HG03045 (cell line): ENCODE data around the gene FDPS.
"Not testable (repeated sequence)": the region's sequence is repeated elsewhere in the genome, so short reads cannot be mapped to it uniquely, and the experiment has no call there.

Source experiments
- ATAC-seq: cut with Tn5 transposase; IDR thresholded peaks from one replicate; pipeline ENCODE4 v1.9.1; 2021; ENCODE audit warnings: mild to moderate bottlenecking, moderate library complexity; ENCODE audit not compliant: unreplicated experiment

Gene FDPS

DNA sequence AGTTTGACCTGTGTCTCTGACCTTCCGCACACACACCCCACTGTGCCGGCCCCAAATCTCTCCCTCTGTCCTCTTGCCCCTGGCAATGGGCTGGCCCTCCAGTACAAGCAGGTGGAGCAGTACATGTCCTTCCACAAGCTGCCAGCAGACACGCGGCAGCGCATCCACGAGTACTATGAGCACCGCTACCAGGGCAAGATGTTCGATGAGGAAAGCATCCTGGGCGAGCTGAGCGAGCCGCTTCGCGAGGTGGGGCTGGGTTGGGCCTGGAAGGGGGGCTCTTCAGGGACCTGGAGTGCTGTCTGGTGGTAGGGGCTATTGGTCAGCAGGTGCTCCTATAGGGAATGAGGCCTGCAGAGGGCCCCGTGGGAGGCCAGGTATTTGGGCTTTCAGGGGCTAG, 23.6 kb upstream of the FDPS start:
- ATAC-seq = no peak

DNA sequence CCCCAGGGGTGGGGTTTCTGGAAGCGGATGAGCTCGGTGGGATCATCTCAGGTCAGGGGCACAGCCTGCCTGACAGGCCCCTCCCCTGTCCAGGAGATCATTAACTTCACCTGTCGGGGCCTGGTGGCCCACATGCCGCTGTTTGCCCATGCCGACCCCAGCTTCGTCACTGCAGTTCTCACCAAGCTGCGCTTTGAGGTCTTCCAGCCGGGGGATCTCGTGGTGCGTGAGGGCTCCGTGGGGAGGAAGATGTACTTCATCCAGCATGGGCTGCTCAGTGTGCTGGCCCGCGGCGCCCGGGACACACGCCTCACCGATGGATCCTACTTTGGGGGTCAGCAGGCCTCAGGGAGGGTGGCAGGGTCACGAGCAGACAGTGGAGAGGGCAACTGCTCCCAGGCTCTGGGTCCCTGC, 23.0 kb upstream of the FDPS start:
- ATAC-seq = no peak

DNA sequence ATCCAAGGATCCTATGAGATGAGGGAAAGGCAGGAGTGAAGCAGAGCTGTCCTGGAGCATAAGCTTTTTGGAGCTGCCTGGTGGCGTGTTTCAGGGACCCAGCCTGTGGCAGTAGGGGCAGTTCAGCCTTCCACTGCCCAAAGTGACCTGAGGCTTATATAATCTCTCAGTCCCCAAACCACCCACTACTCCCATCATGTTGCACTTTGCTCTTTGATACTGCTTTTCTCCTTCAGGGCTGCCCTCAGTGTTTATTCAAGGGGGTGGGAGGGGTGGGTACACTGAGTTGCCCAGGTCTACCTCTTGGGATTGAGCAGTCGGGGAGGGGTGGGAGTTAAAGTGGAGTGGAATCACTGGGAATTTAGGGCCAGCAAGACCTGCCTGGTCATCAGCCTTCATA, 22.1 kb upstream of the FDPS start:
- ATAC-seq = no peak

DNA sequence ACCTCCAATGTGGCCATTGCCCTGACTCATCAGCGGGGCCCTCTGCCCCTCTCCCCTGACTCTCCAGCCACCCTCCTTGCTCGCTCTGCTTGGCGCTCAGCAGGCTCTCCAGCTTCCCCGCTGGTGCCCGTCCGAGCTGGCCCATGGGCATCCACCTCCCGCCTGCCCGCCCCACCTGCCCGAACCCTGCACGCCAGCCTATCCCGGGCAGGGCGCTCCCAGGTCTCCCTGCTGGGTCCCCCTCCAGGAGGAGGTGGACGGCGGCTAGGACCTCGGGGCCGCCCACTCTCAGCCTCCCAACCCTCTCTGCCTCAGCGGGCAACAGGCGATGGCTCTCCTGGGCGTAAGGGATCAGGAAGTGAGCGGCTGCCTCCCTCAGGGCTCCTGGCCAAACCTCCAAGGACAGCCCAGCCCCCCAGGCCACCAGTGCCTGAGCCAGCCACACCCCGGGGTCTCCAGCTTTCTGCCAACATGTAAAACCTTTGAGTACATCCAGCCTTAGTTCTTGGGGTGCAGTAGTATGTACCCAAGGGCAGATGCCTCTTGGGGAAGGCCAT, 20.6 kb upstream of the FDPS start:
- ATAC-seq = no peak

DNA sequence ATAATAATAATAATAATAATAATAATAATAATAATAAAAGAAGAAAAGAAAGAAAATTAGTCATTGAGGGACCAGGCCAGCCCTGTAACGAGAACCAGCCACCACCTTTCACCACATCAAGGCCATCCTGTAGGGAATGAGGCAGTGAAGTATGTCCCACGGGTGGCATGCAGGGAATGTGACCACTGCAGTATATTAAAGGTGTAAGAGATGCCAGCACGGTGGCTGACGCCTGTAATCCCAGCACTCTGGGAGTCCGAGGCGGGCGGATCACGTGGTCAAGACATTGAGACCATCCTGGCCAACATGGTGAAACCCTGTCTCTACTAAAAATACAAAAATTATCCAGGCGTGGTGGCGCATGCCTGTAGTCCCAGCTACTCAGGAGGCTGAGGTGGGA, 17.7 kb upstream of the FDPS start:
- ATAC-seq = not testable (repeated sequence)

DNA sequence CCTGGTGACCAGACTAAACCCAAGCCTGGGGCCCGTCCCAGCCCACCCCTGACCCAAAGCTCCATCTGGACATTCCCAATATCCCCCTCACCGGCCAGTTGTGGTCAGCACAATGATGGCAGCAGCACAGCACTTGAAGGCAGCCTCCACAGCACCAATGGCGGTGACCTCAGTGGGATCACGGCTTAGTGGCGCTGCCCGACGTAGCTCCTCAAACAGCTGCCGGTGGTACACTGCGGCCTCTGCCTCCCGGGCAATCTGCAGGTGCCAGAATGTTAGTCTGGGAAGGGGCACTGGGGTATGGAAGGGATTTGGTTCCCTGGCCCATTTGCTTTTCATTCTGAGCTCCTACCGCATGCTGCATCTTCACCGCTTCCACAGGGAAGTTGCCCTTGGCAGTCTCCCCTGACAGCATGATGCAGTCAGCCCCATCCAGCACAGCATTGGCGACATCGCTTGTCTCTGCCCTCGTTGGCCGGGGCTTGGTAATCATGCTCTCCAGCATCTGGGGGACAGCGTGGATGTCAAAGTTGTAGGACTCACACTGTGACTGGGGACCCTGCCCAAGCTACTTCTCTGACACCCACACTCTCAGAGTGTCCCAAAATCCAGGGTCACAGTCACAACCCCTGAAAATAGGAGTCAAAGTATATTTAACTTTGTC, 15.4 kb upstream of the FDPS start:
- ATAC-seq = no peak

DNA sequence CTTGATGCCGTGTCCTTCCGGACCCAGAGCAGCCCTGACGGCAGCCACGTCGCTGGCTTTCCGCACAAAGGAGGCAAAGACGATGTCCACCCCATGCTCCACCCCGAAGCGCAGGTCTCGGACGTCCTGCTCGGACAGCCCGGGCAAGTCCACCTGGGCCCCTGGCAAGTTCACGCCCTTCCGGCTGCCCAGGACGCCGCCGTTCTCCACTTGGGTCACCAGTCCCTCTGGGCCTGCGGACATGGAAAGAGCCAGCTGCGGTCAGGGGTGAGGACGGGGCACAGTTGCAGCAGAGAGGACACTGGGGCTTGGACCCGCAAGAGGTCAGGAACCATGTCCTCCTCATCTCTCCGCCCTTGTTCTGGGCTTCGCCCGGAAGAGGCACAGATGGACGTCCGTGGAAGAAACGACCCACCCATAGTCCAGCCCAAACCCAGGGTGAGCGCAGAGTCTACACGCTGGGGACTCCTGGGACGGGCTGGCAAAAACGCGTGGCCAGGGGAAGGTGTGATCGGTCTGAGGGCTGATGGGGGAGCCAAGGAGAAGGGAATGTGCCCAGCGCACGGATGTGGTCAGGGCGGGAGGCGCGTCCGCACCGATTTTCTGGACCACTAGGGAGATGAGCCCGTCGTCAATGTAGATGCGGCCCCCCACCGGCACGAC, 14.0 kb upstream of the FDPS start:
- ATAC-seq = no peak

DNA sequence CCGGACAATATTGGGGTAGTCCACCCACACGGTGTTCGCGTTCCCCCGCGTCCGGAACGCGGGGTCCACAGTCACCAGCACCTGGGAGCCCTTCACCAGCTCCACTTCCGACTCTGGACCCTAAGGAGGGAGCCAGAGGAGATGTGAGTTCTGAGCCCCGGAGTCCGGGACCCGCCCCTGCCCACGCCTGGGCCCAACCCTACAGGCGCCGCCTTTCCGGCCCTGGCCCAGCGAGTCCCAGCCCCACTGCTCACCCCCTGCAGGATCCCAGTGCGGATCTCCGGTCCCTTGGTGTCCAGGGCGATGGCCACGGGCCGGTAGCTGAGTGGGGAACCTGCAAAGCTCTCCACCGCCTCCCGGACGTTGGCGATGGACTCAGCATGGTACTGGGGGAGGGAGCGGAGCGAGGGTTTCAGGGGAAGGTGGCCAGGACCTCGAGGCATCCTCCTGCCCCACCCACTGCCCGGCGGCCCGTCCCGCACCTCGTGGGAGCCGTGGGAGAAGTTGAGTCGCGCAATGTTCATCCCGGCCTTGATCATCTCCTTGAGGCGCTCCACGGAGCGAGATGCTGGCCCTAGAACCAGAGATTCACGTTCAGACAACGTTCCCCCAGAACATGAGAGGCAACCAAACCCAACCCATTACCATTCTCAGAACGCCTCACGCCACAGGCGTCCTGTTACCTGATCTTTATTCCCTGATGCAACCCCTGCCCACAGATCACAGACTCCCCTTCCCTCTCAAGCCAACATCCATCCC, 13.3 kb upstream of the FDPS start:
- ATAC-seq = no peak

DNA sequence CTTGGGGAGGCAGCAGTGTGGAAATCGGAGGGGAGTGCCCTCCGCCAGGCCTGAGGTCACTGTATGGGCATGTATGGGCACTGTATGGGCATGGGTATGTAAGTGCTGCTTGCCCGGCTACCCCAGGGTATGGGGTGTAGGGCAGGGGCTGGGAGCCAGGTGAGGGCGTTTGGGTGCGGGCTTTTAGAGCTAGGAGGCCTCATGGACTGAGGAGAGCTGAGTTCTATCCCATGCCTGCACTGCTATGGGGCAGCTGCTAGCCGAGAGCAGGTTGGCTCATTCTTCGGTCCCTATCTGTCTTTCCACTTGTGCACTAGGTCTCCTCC, 12.8 kb upstream of the FDPS start:
- ATAC-seq = no peak

DNA sequence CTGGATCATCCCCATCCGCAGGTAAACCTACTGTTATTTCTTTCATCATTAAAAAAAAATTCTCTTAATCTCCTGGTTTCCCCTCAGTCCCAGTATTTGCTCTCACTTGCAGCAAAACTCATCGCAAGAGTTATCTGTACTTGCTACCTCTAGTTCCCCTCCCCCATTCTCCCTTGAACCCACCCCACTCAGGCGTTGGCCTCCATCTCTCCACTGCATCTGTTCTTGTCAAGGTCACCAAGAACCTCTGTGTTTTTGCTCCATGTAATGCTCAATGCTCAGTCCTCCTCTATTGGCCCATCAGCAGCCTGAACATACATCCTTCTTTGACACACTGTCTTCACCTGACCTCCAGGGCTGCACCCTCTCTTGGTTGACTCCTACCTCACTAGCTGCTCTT, 12.0 kb upstream of the FDPS start:
- ATAC-seq = no peak

DNA sequence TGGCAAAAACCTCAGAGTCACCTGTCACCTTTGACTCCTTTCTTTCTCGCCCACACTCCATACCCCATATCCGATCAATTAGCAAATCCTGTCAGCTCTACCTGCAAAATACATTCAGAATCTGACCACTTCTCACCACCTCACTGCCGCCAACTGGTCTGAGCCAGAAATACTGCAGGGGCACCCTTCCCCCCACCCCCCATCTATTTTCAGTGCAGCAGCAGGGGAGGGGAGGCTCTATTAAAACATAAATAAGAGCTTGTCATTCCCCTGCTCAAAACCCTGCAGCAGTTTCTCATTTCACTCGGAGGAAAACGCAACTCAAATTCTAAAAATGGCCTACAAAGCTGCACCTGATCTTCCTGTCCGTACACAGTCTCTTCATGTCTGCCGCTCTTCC, 11.3 kb upstream of the FDPS start:
- ATAC-seq = no peak

DNA sequence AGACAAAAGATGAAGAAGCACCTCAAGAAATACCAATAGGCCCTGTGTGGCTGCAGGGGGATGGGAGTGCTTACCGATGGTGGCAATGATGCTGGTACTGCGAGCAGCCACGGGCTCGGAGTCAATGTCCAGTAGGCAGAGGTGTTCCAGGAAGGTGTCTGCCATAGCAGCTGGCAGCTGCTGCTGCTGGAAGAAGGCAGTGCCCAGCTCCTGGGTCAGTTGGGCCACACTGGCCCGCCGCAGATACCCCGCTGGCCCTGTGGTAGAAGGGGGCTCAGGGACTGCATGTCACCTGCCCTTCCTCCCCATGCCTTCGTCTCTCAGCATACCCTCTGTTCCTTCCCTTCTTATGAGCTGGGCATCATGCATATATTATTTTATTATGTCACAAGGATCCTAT, 8.6 kb upstream of the FDPS start:
- no peak for ATAC-seq

DNA sequence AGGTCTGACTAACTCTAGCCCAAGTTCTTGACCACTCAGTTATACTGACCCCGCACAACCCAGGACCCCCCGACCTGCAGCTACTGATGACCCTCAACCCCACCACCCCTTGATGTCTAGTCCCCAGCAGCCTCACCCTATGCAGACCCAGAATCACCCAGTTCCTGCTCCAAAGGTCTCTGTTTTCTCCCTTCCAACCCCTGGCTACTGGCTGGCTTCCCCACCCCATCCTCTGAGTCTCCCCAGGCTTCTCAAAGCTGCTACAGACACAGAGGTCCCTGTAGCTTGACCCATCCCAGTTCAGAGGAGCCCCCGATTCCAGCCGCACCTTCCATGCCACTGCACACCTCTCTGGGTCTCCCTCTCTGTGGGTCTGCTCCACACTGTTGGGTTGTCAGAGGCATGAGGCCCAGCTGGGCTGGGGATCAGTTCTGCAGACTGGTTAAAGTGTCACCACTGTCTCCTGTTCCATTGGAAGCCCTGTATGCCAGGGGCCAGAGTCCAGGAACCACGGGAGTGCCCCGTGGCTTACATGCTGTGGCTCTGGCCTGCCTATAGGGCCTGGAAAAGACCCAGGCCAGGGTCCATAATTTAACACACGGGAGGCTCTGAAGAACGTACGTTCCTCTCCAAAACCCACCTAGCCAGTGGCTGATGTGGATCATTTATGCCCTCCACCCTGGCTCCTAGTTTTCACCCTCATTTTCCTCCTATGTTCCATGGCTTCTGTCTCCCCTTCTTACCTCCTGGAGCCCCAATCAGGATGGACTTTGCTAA, 7.9 kb upstream of the FDPS start:
- ATAC-seq = no peak

DNA sequence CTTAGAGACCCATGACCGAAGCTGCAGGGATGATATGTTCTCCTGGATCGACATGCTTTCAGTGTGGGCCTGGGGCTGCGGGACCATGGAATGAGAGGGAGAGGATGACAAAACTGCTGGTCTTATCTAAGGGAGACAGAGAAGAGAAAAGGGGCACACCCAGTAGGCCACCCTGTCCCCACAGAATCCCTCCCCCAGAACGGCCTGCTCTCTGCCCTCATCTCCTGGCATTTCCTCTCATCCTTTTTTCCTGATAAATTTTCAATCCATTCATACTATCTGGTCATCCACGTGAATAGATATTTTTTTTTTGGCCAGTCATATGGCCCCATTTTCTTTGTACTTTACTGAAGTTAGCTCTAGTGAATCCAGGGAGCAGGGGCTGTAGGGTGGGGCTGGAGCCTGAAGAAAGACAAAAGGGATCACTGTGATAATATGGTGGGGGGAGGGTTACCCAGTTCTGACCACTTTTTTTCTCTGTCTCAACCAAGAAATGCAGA, 7.3 kb upstream of the FDPS start, which contains the start of gene PKLR:
Gene PKLR (minus strand): TSS at position 97 of the 500 bp plus-strand sequence. CDS start 43 bp downstream, at position 54.
- ATAC-seq = no peak

DNA sequence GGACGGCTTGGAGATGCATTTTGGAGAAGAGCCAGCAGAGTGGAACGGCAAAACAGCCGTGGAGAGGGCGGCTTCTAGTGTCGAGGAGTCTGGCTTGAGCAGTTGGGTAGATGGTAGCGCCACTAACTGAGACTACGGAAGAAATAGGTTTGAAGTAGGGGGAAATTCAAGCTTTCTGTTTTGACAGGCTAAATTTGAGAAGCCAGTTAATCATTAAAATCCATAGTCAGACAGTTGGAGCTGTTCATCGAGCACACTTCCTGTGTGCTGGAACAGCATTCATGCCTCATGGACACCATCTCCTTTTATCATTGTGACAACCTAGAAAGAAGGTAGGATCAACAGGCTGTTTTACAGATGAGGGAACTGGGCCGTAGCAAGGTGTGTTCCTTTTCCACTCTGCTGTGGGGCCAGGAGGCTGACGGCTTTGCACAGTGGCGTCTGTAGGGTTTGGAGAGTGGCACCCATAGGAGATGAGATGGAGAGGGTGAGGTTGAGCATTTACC, 4.1 kb upstream of the FDPS start:
- ATAC-seq = no peak

DNA sequence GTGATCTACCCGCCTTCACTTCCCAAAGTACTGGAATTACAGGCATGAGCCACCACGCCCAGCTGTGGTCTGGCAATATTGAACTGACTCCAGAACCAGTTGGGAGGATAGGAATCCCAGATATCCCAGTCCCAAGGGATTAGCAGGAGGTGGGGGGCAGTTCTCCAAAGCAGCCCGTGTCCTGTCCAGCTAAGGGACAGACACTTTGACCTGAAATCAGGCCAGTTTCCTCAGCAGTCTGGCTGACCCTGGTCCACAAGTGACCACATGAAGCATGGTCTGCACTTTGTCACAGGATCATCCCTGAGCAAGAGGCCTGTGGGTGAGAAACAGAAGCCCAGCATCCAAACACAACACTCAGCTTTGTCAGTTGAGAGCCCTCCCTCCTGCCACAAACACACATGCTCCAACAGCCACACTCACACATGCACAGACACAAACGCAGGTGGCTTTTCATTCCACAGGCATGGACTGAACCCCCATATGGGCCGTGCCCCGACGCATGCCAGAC, 2.7 kb upstream of the FDPS start:
- ATAC-seq = no peak

DNA sequence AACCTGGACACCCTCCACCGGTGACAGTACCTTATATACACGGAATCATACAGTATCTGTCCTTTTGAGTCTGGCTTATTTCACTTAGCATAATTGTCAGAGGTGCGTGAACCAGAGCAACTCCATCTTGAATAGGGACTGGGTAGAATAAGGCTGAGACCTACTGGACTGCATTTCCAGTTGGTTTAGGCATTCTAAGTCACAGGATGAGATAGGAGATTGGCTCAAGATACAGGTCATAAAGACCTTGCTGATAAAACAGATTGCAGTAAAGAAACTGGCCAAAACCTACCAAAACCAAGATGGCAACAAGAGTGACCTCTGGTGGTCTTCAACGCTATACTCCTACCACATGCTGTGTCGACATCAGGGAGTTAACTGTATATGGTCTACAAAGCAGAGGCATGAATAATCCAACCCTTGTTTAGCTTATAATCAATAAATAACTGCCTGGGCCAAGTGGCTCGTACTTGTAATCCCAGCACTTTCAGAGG, 1.4 kb upstream of the FDPS start:
- ATAC-seq = no peak

DNA sequence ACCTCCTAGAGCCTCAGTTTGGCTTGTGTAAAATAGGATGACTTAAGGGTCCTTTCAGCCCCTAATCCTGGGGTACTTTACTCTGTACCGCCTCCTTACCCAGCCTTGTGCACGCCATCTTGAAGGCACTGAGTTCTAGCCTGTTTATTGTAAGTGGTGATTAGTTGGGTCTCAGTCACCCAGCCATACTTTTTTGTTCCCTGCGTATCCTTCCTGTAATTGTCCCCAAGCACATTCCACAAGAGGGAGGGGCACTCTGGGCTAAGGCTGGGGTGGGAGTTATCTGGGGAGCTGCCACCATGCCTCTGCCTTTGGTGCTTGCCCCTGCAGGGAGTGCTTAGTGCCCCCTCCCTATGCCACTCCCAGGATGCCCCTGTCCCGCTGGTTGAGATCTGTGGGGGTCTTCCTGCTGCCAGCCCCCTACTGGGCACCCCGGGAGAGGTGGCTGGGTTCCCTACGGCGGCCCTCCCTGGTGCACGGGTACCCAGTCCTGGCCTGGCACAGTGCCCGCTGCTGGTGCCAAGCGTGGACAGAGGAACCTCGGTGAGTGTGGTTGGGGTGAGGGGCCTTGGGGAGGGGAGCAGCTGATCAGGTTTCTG, 856 bp downstream of the FDPS start:
- ATAC-seq = no peak

DNA sequence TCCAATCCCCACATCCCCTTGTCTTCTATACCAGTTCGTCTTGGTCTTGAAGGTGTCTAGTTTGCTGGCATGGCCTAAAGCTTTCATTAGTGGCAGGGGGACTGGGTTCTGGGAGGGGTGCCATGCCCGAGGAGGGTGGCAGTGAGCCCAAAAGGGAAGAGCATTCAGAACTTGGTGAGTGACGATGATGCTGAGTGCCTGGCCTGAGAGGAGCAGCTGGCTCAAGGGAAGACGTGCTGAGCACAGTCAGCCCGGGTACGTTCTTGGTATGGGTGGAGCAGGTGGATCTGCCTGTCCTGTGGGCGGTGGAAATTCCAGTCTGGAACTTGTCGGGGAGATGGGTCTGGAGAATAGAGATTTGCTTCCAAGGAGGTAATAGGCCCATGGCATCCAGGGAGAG, 4.6 kb downstream of the FDPS start:
- ATAC-seq = no peak

DNA sequence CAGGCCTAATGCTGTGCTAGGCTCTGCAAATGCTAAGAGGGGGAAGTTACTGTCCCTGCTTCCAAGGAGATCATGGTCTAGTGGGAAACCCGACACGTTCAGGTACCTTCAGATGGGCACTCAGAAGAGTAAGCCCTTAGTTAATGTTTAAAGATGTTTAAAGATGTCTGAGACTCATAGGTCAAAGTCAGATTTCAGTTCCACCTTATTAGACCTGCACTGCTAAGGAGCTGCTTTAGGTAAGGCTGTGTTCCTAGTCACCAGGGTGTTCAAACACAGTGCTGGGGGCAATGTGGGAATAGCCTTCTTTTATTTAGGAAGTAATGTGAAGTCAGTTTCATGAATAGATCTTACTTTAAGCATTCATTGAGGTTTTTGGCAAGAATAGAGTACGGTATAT, 8.3 kb downstream of the FDPS start:
- ATAC-seq = no peak
